Activated naive CD8-positive, alpha-beta T cell treated with anti-CD3 and anti-CD28 coated beads, Interleukin-2, amount 50 U/mL, for 16 hours (primary cell): ENCODE data around the gene AK9.

Source experiments
- DNase-seq: peaks from one replicate; pipeline ENCODE4 v3.0.0-alpha.2; 2020; ENCODE audit warnings: low read depth, low spot score

Gene AK9

GRCh38 chr6:109457562-109457996 is 233.4 kb downstream of the AK9 start:
- DNase-seq: no peak

- no peak for DNase-seq
Measured at GRCh38 chr6:109456710-109457561, 234.1 kb downstream of the AK9 start.

DNA sequence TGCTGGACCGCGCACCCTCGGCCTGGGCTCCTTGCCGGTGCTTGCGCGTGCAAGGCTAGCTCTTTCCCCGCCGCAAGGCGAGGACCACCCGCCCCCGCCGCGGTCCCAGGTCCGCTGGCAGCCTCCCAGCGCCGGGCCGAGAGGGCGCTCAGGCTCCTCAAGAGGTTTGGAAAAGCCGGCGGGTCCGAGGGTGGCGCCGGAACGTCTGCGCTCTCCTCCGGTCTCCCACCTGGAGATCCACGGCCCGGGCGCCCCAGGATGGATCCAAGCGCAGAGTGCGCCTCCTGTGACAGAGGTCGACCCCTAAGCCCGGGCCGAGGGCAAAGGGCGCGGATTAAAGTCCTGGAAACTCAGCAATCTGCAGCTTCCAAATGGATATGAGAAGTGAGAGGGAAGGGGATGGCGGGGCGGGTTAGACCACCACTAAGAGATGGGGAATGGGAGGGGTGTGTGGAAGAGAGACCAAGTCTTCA is 234.9 kb downstream of the AK9 start:
- DNase-seq: no peak

GRCh38 chr6:109455437-109456110 is 235.4 kb downstream of the AK9 start, which contains the start of gene MICAL1:
MICAL1 (minus strand) TSS chr6:109455772; CDS start chr6:109454196, 1,576 bp downstream.
- no peak for DNase-seq

GRCh38 chr6:109454496-109455436 is 236.2 kb downstream of the AK9 start:
- DNase-seq: no peak

DNA sequence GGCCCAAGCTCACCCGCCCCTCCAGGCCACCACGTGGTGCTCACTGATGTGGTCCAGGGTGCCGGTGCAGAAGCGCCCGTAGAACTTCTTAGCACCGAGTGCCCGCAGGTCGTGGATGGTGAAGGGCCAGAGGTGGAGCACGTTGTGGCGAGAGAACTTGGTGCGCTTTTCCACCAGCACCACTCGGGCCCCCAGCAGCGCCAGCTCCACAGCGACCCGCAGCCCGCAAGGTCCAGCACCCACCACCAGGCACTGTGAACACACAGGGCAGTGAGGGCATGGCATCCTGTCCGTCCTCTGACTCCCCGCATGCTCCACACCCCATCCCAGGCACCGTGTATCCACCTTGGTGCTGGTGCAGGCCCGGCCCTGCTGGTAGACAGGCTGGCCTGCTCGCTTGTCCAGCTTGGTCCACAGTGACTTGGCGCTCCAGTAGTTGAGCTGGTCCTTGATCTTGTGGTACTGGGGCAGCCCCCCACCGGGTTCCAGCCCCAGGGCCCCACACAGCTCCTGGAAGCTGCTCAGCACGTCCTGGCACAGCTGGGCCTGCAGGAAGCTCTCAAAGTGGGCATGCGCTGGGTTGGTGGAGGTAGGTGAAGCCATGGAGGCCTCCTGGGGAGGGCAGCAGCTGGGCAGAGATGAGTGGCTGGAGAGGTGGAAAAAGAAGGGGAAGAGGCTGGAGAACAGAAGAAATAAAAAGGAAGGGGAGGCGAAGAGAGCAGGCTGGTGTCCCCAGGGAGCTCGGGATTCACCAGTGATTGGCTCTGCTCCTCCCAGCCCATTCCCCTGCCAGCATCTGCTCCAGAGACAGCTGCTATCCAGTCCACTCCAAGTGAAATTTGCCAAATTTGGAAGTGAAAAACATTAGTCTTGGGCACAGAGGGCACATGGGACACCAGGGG is 237.2 kb downstream of the AK9 start:
- DNase-seq: no peak

- DNase-seq: no peak
Measured at GRCh38 chr6:109453156-109453555, 237.8 kb downstream of the AK9 start.

GRCh38 chr6:109452181-109452580 is 238.8 kb downstream of the AK9 start:
- DNase-seq: no peak

DNA sequence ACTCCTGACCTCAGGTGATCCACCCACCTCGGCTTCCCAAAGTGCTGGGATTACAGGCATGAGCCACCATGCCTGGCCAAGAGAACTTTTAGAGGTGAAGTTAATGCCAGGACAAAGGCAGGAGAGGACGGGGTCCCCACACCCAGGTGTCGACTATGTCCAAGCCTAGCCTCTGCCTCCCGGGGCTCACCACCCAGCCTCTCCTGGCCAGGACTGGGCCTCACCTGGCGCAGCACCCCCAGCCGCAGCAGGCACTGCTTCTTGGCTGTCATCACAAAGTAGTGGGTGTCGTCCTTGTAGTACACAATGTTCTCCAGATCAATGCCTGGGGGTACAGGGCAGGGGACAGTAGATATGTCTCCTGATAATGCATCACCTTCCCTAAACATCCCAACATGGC is 239.6 kb downstream of the AK9 start:
- no peak for DNase-seq

GRCh38 chr6:109450801-109451200 is 240.2 kb downstream of the AK9 start:
- no peak for DNase-seq

DNA sequence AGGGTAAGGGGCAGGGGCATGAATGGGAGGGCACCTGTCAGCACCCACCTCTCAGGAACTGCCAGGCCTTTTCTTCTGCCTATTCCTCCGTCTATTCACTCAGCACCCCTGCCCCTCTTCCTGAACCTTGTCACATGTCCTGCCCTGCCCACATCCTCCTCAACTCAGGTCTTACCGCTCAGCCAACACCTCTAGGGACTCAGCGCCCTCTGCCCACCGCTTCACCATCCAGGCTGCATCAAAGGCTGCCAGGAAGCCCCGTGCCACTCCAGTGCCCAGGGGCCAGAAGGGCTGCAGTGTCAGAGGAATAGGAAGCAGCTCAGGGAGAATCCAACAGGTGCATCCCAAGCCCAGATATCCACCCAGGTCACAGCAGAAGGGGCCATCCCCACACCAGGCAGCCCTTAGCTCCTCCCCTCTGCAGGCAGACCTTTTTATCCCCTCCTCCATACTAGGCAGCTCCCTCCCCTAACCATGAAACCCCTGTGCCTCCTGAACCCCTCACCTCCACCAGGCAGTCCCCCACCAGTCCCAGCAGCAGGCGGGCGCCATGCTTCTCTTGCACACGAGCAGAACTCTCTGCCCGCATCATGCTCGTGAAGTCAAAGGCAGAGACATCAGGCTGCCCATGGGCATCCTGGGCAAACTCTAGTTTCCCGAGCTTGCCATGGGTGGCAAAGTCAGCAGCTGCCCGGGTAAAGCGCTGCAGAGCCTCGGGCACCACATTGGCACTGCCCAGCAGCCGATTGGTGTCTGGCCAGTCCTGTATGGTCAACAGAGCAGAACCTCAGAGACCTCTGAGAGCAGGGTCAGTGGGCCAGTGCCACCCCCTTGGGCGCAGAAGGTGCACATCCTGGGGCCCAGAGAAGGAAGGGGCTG is 241.0 kb downstream of the AK9 start:
- no peak for DNase-seq

GRCh38 chr6:109449064-109449794 is 241.8 kb downstream of the AK9 start:
- no peak for DNase-seq

GRCh38 chr6:109448615-109449014 is 242.4 kb downstream of the AK9 start:
- DNase-seq: no peak

GRCh38 chr6:109447878-109448555 is 243.0 kb downstream of the AK9 start:
- no peak for DNase-seq

GRCh38 chr6:109447087-109447486 is 243.9 kb downstream of the AK9 start:
- no peak for DNase-seq

GRCh38 chr6:109446541-109446940 is 244.5 kb downstream of the AK9 start:
- DNase-seq: no peak

- no peak for DNase-seq
Measured at GRCh38 chr6:109446072-109446471, 244.9 kb downstream of the AK9 start.

- no peak for DNase-seq
Measured at GRCh38 chr6:109445382-109445781, 245.6 kb downstream of the AK9 start.
